22Rv1 (cell line): ENCODE results near the gene CD200R1L.

Source experiments
- H3K27ac ChIP-seq: fragments of 450-650 bp; 2 replicates; pipeline ENCODE4 v1.5.1; 2017
- ZFX ChIP-seq: fragments of 450-650 bp; IDR thresholded peaks from 2 replicates; pipeline ENCODE4 v1.6.1; 2017; ENCODE audit warnings: antibody characterized with exemption, borderline replicate concordance
- TF ChIP-seq, protein P1 (sequence below): fragments of 450-650 bp; IDR thresholded peaks from 2 replicates; pipeline ENCODE4 v1.5.1; 2017; ENCODE audit warnings: mild to moderate bottlenecking

Gene CD200R1L

DNA sequence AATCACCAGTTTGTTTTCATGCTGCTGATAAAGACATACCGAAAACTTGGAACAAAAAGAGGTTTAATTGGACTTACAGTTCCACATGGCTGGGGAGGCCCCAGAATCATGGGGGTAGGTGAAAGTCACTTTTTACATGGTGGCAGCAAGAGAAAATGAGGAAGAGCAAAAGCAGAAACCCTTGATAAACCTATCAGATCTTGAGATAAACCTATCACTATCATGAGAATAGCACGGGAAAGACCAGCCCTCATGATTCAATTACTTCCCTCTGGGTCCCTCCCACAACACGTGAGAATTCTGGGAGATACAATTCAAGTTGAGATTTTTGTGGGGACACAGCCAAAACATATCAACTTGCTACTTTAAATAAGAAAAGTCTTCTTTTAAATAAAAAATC, 28.9 kb downstream of the CD200R1L start:
- H3K27ac ChIP-seq, result no peak overlapping the region
- TF ChIP-seq, protein P1, sequence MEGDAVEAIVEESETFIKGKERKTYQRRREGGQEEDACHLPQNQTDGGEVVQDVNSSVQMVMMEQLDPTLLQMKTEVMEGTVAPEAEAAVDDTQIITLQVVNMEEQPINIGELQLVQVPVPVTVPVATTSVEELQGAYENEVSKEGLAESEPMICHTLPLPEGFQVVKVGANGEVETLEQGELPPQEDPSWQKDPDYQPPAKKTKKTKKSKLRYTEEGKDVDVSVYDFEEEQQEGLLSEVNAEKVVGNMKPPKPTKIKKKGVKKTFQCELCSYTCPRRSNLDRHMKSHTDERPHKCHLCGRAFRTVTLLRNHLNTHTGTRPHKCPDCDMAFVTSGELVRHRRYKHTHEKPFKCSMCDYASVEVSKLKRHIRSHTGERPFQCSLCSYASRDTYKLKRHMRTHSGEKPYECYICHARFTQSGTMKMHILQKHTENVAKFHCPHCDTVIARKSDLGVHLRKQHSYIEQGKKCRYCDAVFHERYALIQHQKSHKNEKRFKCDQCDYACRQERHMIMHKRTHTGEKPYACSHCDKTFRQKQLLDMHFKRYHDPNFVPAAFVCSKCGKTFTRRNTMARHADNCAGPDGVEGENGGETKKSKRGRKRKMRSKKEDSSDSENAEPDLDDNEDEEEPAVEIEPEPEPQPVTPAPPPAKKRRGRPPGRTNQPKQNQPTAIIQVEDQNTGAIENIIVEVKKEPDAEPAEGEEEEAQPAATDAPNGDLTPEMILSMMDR, result no peak
- no peak for TF ChIP-seq ZFX

- TF ChIP-seq, protein P1, result no peak
- TF ChIP-seq ZFX, result no peak
- no peak overlapping the region for H3K27ac ChIP-seq
Observed at GRCh38 chr3:112817271-112817670, 29.4 kb downstream of the CD200R1L start.

DNA sequence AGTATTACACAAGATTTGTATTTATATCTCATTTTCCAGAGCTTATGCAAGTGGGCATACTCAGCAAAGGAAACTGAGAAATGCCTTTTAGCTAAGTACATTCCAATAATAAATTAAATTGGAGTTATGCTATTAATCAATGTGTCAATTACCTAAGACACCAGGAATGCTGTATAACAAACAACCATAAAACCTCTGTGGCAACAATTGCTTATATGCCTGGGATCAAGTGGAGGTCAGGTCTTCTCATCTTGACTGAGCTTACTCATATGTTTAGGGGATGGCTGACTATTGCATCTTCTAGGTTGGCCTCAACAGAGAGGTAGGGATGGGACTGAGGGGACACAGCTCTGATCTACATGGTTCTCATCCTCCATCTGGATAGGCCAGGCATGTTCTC, 30.7 kb downstream of the CD200R1L start:
- TF ChIP-seq, protein P1, result no peak
- TF ChIP-seq ZFX, result no peak
- H3K27ac ChIP-seq, result no peak overlapping the region

- TF ChIP-seq, protein P1, result no peak; the same call in 1 of the 2 replicates
- no peak for TF ChIP-seq ZFX
- no peak overlapping the region for H3K27ac ChIP-seq
Observed at GRCh38 chr3:112814266-112814665, 32.4 kb downstream of the CD200R1L start.

- no peak for TF ChIP-seq ZFX
- no peak overlapping the region for H3K27ac ChIP-seq
Observed at GRCh38 chr3:112813723-112814171, 32.9 kb downstream of the CD200R1L start.

DNA sequence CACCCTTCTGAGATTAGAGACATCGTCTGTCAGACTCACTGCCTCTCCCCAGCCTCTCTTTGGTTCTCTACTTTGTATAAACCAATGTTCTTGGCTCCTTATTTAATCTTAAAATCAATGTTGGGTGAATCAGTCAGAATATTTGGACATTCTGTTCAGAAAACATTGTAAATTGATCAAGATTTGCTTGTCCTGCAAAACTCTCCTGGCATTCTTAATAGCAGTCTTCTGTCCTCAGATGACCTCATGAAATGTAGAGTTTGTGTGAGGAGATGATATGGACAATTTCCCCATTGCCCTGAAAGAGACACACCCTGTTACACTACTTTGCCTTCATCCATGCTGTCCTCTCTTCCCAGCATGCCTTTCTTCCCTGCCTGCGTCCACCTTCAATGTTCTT, 33.6 kb downstream of the CD200R1L start:
- TF ChIP-seq, protein P1, result no peak
- TF ChIP-seq ZFX, result no peak
- H3K27ac ChIP-seq, result no peak overlapping the region

DNA sequence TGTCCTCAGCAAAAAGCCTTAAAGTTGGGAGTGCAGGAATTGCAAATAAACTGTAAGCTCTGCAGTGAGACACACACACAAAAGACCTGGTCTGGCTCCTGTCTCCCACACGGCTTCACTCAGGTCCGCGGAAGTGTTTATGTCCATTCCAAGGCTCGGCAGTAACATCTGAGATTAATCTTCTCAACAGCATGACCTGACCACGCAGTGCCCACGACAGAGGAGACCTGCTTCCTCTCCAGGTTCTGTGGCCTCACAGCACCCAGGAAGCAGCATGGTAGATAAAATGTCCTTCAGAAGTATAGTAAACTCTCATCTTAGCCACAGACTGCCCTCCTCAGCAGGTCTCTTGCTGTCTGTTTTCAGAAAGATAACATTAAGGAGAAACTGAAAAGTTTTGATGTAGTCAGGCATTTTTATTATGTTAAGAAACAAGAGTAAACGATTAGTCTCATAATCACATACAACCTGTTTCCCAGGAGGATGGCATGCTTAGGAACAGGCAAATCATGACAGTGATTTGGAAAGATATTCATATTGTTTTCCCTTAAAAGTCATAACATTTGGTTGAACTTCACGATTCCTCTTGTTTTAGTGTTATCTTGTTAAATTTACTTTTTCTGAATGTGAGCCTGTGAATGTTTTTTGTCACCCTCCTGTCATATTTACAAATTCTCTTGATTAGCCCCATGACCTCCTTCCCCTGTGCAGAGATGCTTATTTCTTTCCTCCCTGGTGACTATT, 34.6 kb downstream of the CD200R1L start:
- no peak overlapping the region for H3K27ac ChIP-seq
- TF ChIP-seq ZFX, result no peak
- TF ChIP-seq, protein P1, result no peak
